A549 (cell line): ENCODE data around the gene MOV10.

Source experiments
- EP300 ChIP-seq, 2 experiments: fragments of >200 bp; sonication (Bioruptor Twin); formaldehyde crosslinking; IDR thresholded peaks; 2 replicates in 1 of 2; 3 replicates in 1 of 2; pipeline ENCODE4 v1.6.1; 2016 to 2017
- KDM1A ChIP-seq: fragments of 200-600 bp; sonication (generic); IDR thresholded peaks from 2 replicates; pipeline ENCODE4 v1.6.1; 2016; ENCODE audit warnings: low read depth, mild to moderate bottlenecking
- MAFK ChIP-seq: fragments of 450-650 bp; IDR thresholded peaks from 2 replicates; pipeline ENCODE4 v1.6.1; 2014; ENCODE audit not compliant: partially characterized antibody
- POLR2A ChIP-seq: IDR thresholded peaks from 2 replicates; pipeline ENCODE4 v1.6.1; 2012; ENCODE audit warnings: mild to moderate bottlenecking, low read length
- RNF2 ChIP-seq: fragments of 200-600 bp; sonication (generic); IDR thresholded peaks from 2 replicates; pipeline ENCODE4 v1.6.1; 2016; ENCODE audit warnings: low read depth, mild to moderate bottlenecking, antibody characterized with exemption, moderate library complexity, borderline replicate concordance

DNA sequence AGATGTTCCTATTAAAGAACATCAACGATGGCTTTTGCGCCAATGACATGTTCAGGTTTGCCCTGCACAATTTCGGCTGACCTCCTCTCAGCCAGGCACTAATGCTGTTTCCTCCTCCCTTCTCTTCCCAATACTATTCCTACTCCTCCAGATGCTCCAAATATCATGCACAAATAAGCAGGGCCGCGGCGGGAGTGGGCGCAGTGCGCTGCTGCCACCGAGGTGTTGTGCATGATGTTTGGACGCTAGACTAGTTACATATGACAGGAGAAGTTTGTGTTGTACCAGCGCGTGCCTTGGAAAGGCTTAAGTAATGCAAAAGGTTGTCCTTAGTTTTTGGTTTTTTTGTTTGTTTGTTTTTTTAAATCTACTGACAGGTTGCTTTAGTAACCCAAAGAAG lies 73.9 kb downstream of the MOV10 start:
- TF ChIP-seq RNF2 (no peak), KDM1A (no peak), POLR2A (no peak), EP300 (IDR thresholded peaks at IDR 0.05) (no peak), MAFK (no peak)
